Measurements from ENCODE around the gene NOTCH1.

DNA sequence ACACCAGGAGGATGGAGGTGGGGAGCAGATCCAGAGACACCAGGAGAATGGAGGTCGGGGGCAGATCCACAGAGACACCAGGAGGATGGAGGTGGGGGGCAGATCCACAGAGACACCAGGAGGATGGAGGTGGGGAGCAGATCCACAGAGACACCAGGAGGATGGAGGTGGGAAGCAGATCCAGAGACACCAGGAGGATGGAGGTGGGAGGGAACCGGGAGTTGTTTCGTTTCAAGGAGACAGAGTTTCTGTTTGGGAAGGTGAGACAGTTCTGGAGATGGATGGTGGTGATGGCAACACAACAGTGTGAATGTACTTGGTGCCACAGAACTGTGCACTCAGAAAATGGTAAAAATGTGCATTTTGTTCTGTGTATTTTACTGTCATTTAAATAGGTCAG is 97.2 kb downstream of the NOTCH1 start:
- TF ChIP-seq, protein P1, sequence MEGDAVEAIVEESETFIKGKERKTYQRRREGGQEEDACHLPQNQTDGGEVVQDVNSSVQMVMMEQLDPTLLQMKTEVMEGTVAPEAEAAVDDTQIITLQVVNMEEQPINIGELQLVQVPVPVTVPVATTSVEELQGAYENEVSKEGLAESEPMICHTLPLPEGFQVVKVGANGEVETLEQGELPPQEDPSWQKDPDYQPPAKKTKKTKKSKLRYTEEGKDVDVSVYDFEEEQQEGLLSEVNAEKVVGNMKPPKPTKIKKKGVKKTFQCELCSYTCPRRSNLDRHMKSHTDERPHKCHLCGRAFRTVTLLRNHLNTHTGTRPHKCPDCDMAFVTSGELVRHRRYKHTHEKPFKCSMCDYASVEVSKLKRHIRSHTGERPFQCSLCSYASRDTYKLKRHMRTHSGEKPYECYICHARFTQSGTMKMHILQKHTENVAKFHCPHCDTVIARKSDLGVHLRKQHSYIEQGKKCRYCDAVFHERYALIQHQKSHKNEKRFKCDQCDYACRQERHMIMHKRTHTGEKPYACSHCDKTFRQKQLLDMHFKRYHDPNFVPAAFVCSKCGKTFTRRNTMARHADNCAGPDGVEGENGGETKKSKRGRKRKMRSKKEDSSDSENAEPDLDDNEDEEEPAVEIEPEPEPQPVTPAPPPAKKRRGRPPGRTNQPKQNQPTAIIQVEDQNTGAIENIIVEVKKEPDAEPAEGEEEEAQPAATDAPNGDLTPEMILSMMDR (IDR thresholded peaks at IDR 0.05; ENCODE audit: insufficient read depth, low read length), result no peak
- TF ChIP-seq POLR2AphosphoS5 (IDR thresholded peaks at IDR 0.05; ENCODE audit: low read depth) (no peak), GABPA (IDR thresholded peaks at IDR 0.05; ENCODE audit: low read depth) (no peak), SPI1 (IDR thresholded peaks at IDR 0.05; ENCODE audit: borderline replicate concordance, low read depth) (no peak)
- TF ChIP-seq, protein P2, sequence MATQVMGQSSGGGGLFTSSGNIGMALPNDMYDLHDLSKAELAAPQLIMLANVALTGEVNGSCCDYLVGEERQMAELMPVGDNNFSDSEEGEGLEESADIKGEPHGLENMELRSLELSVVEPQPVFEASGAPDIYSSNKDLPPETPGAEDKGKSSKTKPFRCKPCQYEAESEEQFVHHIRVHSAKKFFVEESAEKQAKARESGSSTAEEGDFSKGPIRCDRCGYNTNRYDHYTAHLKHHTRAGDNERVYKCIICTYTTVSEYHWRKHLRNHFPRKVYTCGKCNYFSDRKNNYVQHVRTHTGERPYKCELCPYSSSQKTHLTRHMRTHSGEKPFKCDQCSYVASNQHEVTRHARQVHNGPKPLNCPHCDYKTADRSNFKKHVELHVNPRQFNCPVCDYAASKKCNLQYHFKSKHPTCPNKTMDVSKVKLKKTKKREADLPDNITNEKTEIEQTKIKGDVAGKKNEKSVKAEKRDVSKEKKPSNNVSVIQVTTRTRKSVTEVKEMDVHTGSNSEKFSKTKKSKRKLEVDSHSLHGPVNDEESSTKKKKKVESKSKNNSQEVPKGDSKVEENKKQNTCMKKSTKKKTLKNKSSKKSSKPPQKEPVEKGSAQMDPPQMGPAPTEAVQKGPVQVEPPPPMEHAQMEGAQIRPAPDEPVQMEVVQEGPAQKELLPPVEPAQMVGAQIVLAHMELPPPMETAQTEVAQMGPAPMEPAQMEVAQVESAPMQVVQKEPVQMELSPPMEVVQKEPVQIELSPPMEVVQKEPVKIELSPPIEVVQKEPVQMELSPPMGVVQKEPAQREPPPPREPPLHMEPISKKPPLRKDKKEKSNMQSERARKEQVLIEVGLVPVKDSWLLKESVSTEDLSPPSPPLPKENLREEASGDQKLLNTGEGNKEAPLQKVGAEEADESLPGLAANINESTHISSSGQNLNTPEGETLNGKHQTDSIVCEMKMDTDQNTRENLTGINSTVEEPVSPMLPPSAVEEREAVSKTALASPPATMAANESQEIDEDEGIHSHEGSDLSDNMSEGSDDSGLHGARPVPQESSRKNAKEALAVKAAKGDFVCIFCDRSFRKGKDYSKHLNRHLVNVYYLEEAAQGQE (IDR thresholded peaks at IDR 0.05; ENCODE audit: insufficient replicate concordance, low read depth), result no peak

Data from HL-60 (cell line).